H1 (cell line): ENCODE data around the gene FBXO2. TPM values are rescaled to one million over a fixed set of nuclear protein-coding genes. Genes with fewer than 3 reads are reported as not detected.
A peak's percentile ranks its signal among the peaks of the same experiment; 100 is the strongest.

Experiments
- CTCF ChIA-PET: fragments of 300-600 bp; sonication (Branson Sonifier 250); formaldehyde crosslinking; loops from one replicate; lab custom pipeline; 2021; ENCODE audit not compliant: partially characterized antibody; lab: Charles Lee
- POLR2A ChIA-PET: fragments of 300-600 bp; sonication (Branson Sonifier 250); formaldehyde crosslinking; loops from one replicate; lab custom pipeline; 2021; ENCODE audit warnings: inconsistent platforms; ENCODE audit not compliant: partially characterized antibody; lab: Charles Lee
- DNase-seq, 2 experiments: peaks; one replicate each; pipeline versions ENCODE4 v3.0.0 to v3.0.0-alpha.2; 2010 to 2022; ENCODE audit warnings: low spot score in 2 of 2, low read depth in 1 of 2, mixed read lengths in 1 of 2
- FAIRE-seq: peaks from 2 replicates; lab custom pipeline; 2011; peaks lifted over from hg19 to GRCh38; lab: Jason Lieb, UNC
- H2AFZ ChIP-seq: 2 replicates; pipeline ENCODE4 v1.8.1; 2012; ENCODE audit warnings: low read length, inconsistent platforms
- H2AK5ac ChIP-seq: 2 replicates; pipeline ENCODE4 v1.6.1; 2013; ENCODE audit warnings: low read depth, low read length
- H2BK120ac ChIP-seq: replicated peaks from 2 replicates; pipeline ENCODE3; 2013; ENCODE audit warnings: low read depth, low read length, inconsistent platforms
- H2BK12ac ChIP-seq: 2 replicates; pipeline ENCODE4 v1.6.1; 2013; ENCODE audit warnings: low read depth, low read length
- H2BK15ac ChIP-seq: 2 replicates; pipeline ENCODE4 v1.6.1; 2013; ENCODE audit warnings: low read length
- H2BK20ac ChIP-seq: 2 replicates; pipeline ENCODE4 v1.6.1; 2013; ENCODE audit warnings: low read length
- H2BK5ac ChIP-seq: 2 replicates; pipeline ENCODE4 v1.6.1; 2013; ENCODE audit warnings: low read depth, low read length
- H3K14ac ChIP-seq: 2 replicates; pipeline ENCODE4 v1.6.1; 2013; ENCODE audit warnings: inconsistent platforms; ENCODE audit not compliant: insufficient read length
- H3K18ac ChIP-seq: 2 replicates; pipeline ENCODE4 v1.6.1; 2013; ENCODE audit warnings: low read length; ENCODE audit errors: extremely low read depth
- H3K23ac ChIP-seq: 2 replicates; pipeline ENCODE4 v1.6.1; 2013; ENCODE audit warnings: inconsistent platforms; ENCODE audit not compliant: insufficient read length
- H3K23me2 ChIP-seq: 2 replicates; pipeline ENCODE4 v1.6.1; 2013; ENCODE audit warnings: low read depth, low read length
- H3K27ac ChIP-seq: 2 replicates; pipeline ENCODE4 v1.6.1; 2011; ENCODE audit warnings: low read depth, low read length, inconsistent platforms
- H3K27me3 ChIP-seq, 4 experiments: replicated peaks in 1 of 4; 1 replicate in 1 of 4; 2 replicates in 3 of 4; pipeline versions ENCODE4 v1.6.1 to v1.8.1; 2011 to 2013; ENCODE audit warnings: low read length in 3 of 4, mild to moderate bottlenecking in 3 of 4, inconsistent platforms in 2 of 4, mixed read lengths in 2 of 4, moderate library complexity in 1 of 4; ENCODE audit not compliant: control insufficient read depth in 3 of 4, insufficient read depth in 3 of 4; ENCODE audit errors: extremely low read depth in 1 of 4
- H3K36me3 ChIP-seq, 4 experiments: 2 replicates each; pipeline versions ENCODE4 v1.6.1 to v1.8.1; 2011 to 2013; ENCODE audit warnings: mild to moderate bottlenecking in 4 of 4, low read length in 3 of 4, moderate library complexity in 2 of 4, control low read depth in 1 of 4, inconsistent platforms in 1 of 4; ENCODE audit not compliant: insufficient read depth in 4 of 4, control insufficient read depth in 2 of 4
- H3K4ac ChIP-seq: replicated peaks from 2 replicates; pipeline ENCODE3; 2013; ENCODE audit warnings: low read length, low read depth, mixed read lengths, inconsistent platforms; ENCODE audit not compliant: insufficient read length
- H3K4me1 ChIP-seq, 4 experiments: replicated peaks in 1 of 4; 1 replicate in 1 of 4; 2 replicates in 3 of 4; pipeline versions ENCODE4 v1.6.1 to v1.8.1; 2011 to 2013; ENCODE audit warnings: low read length in 3 of 4, inconsistent platforms in 2 of 4, mixed read lengths in 1 of 4; ENCODE audit not compliant: insufficient read depth in 4 of 4, control insufficient read depth in 3 of 4
- H3K4me2 ChIP-seq, 2 experiments: 2 replicates each; pipeline versions ENCODE4 v1.6.1 to v1.8.1; 2011 to 2013; ENCODE audit warnings: low read depth in 2 of 2, low read length in 2 of 2, control low read depth in 1 of 2, inconsistent platforms in 1 of 2, mild to moderate bottlenecking in 1 of 2; ENCODE audit not compliant: insufficient read depth in 1 of 2
- H3K4me3 ChIP-seq, 4 experiments: fragments of 200-600, 300-600 bp in 1 of 4; sonication (generic), shearing (Covaris generic), sonication (Bioruptor Twin) in 1 of 4; 2 replicates each; pipeline versions ENCODE4 v1.5.1 to v1.8.1; 2011 to 2016; ENCODE audit warnings: low read length in 4 of 4, low read depth in 3 of 4, control low read depth in 2 of 4, inconsistent platforms in 2 of 4, mild to moderate bottlenecking in 2 of 4, mixed read lengths in 1 of 4, moderate library complexity in 1 of 4; ENCODE audit not compliant: insufficient read depth in 2 of 4; ENCODE audit errors: extremely low read depth in 1 of 4
- H3K56ac ChIP-seq: replicated peaks from 2 replicates; pipeline ENCODE3; 2013; ENCODE audit warnings: low read depth, mild to moderate bottlenecking, mixed read lengths, low read length, inconsistent platforms; ENCODE audit not compliant: insufficient read length
- H3K79me1 ChIP-seq: 2 replicates; pipeline ENCODE4 v1.6.1; 2013; ENCODE audit warnings: low read depth, low read length, control low read depth
- H3K79me2 ChIP-seq, 2 experiments: 2 replicates each; pipeline versions ENCODE4 v1.6.1 to v1.8.1; 2012 to 2013; ENCODE audit warnings: low read length in 2 of 2, mild to moderate bottlenecking in 2 of 2, inconsistent platforms in 1 of 2; ENCODE audit not compliant: insufficient read depth in 2 of 2, control insufficient read depth in 1 of 2
- H3K9ac ChIP-seq, 4 experiments: replicated peaks in 1 of 4; 1 replicate in 1 of 4; 2 replicates in 3 of 4; pipeline versions ENCODE4 v1.6.1 to v1.8.1; 2011 to 2013; ENCODE audit warnings: low read depth in 3 of 4, low read length in 3 of 4, control low read depth in 2 of 4, mild to moderate bottlenecking in 2 of 4, moderate library complexity in 2 of 4, inconsistent platforms in 1 of 4; ENCODE audit errors: extremely low read depth in 1 of 4
- H3K9me3 ChIP-seq, 2 experiments: 2 replicates each; pipeline versions ENCODE4 v1.6.1 to v1.8.1; 2012 to 2013; ENCODE audit warnings: mild to moderate bottlenecking in 2 of 2, moderate library complexity in 2 of 2, control low read depth in 1 of 2, inconsistent platforms in 1 of 2, low read depth in 1 of 2, low read length in 1 of 2, mixed read lengths in 1 of 2; ENCODE audit not compliant: insufficient read depth in 2 of 2
- H4K20me1 ChIP-seq, 2 experiments: replicated peaks in 1 of 2; 2 replicates each; pipeline versions ENCODE3 to v1.8.1; 2011 to 2013; ENCODE audit warnings: inconsistent platforms in 2 of 2, low read length in 2 of 2, mild to moderate bottlenecking in 1 of 2; ENCODE audit not compliant: insufficient read depth in 2 of 2, control insufficient read depth in 1 of 2
- H4K5ac ChIP-seq: 2 replicates; pipeline ENCODE4 v1.6.1; 2013; ENCODE audit warnings: low read length, low read depth, mixed read lengths, inconsistent platforms; ENCODE audit not compliant: insufficient read length
- H4K8ac ChIP-seq: 2 replicates; pipeline ENCODE4 v1.8.0; 2013; ENCODE audit warnings: mild to moderate bottlenecking, moderate library complexity, low read length, inconsistent platforms; ENCODE audit not compliant: insufficient read depth; ENCODE audit errors: extremely low read depth
- H4K91ac ChIP-seq: replicated peaks from 2 replicates; pipeline ENCODE3; 2013; ENCODE audit warnings: low read length, mixed read lengths, inconsistent platforms; ENCODE audit not compliant: insufficient read length
- BACH1 ChIP-seq: IDR thresholded peaks from 2 replicates; pipeline ENCODE4 v1.6.1; 2012; ENCODE audit warnings: low read length, improper control_type of control experiment
- BCL11A ChIP-seq, 2 experiments: IDR thresholded peaks; one replicate each; pipeline ENCODE4 v1.6.1; 2011; ENCODE audit warnings: low read depth in 2 of 2, low read length in 2 of 2, mild to moderate bottlenecking in 2 of 2
- KDM1A ChIP-seq: fragments of 200-600, 300-600 bp; sonication (generic); IDR thresholded peaks from 2 replicates; pipeline ENCODE4 v1.7.1; 2016; ENCODE audit warnings: mild to moderate bottlenecking, low read length, borderline replicate concordance
- RAD21 ChIP-seq, 2 experiments: IDR thresholded peaks in 1 of 2; conservative IDR thresholded peaks in 1 of 2; 2 replicates each; pipeline ENCODE4 v1.6.1; 2011; ENCODE audit warnings: low read depth in 2 of 2, low read length in 2 of 2, improper control_type of control experiment in 1 of 2, inconsistent platforms in 1 of 2, mild to moderate bottlenecking in 1 of 2, moderate library complexity in 1 of 2
- SAP30 ChIP-seq: fragments of 300-600 bp; sonication (generic); IDR thresholded peaks from 2 replicates; pipeline ENCODE4 v1.7.1; 2012; ENCODE audit warnings: low read length, moderate library complexity, mild to moderate bottlenecking, inconsistent platforms; ENCODE audit not compliant: insufficient read depth, insufficient replicate concordance
- SP1 ChIP-seq: IDR thresholded peaks from 2 replicates; pipeline ENCODE4 v1.6.1; 2011; ENCODE audit warnings: low read depth, low read length
- TAF7 ChIP-seq: optimal IDR thresholded peaks from 2 replicates; pipeline ENCODE3; 2011; ENCODE audit warnings: low read depth, mild to moderate bottlenecking, inconsistent platforms, low read length, moderate library complexity, borderline replicate concordance
- TBP ChIP-seq: IDR thresholded peaks from 2 replicates; pipeline ENCODE4 v1.6.1; 2011; ENCODE audit warnings: low read depth, low read length, improper control_type of control experiment
- WGBS, 2 experiments: shearing (Covaris generic) in 1 of 2; methylation state at CpG; one replicate each; pipeline versions ENCODE4 v1.1.6 to v1.1.7; 2013 to 2015; ENCODE audit warnings: low lambda C conversion rate in 2 of 2, mixed read lengths in 2 of 2, inconsistent platforms in 1 of 2, low coverage in 1 of 2, missing lambda C conversion rate in 1 of 2; ENCODE audit not compliant: insufficient replicate concordance in 2 of 2, insufficient coverage in 1 of 2, insufficient read length in 1 of 2; ENCODE audit errors: extremely low coverage in 1 of 2, missing lambda C conversion rate in 1 of 2; 5-methylcytosine and 5-hydroxymethylcytosine counted together
- polyA plus RNA-seq, 7 experiments: library from polyadenylated mRNA; depleted of rRNA in 3 of 7; stranded (reverse) in 5 of 7; unstranded in 2 of 7; fragments of >200 nt in 5 of 7; fragments of 200-250 nt in 2 of 7; gene quantifications; 1 replicate in 5 of 7; 2 replicates in 1 of 7; 4 replicates in 1 of 7; pipeline versions ENCODE4 v1.2.1 to v1.2.3, GENCODE V29; 2011 to 2013; ENCODE audit warnings: missing spikeins in 2 of 7, mixed read lengths in 2 of 7
- total RNA-seq: library from RNA; stranded (reverse); fragmentation: NEBNext Ultra II Directional; extraction: Animal tissue kit (Norgen Biotek cat#: 25700); gene quantifications from 2 replicates; pipeline ENCODE4 v1.2.1, GENCODE V29; 2021
- TF ChIP-seq, protein P1 (sequence below): IDR thresholded peaks from 2 replicates; pipeline ENCODE4 v1.6.1; 2012; ENCODE audit warnings: inconsistent platforms

The FBXO2 gene
- total and polyA plus RNA-seq, 2 of the 8 experiments (the other 6 are each of a cell fraction or from before 2014, with no cell fraction given): 51.3 to 57.9 TPM

- H2BK12ac ChIP-seq: no peak overlapping the region
- no peak overlapping the region for H3K4me2 ChIP-seq
- FAIRE-seq (peak; percentile 52), DNase-seq (peak in 1 of 2 experiments; percentile 95)
- H3K79me1 ChIP-seq: no peaks in the 10 kb centered on the region
- ChIA-PET POLR2A (interaction anchor here (0.5 to 1.2 kb wide), 4 partner anchors 9 to 614 kb away, joined by 3 to 4 read pairs (median 3); no protein-coding TSS in a partner anchor), CTCF (interaction anchor here (0.6 to 6.3 kb wide), 56 partner anchors 8 to 404 kb away, joined by 3 to 66 read pairs (median 4); partner anchors contain the start of genes AGTRAP, DISP3 and FBXO6)
- no peak overlapping the region for H3K56ac ChIP-seq
- H3K23me2 ChIP-seq: no peaks in the 10 kb centered on the region; the same call in 1 of the 2 replicates
- no peak overlapping the region for H2AK5ac ChIP-seq
- no peak overlapping the region for H4K91ac ChIP-seq
- H2BK120ac ChIP-seq: no peak overlapping the region
- H2AFZ ChIP-seq: no peak overlapping the region
- no peak overlapping the region for H4K8ac ChIP-seq
- no peak overlapping the region for H3K9ac ChIP-seq
- H3K27me3 ChIP-seq: no peaks in the 10 kb centered on the region
- no peak overlapping the region for H2BK15ac ChIP-seq
- H3K14ac ChIP-seq: no peak overlapping the region
- H3K4ac ChIP-seq: no peak overlapping the region
- H2BK20ac ChIP-seq: no peak overlapping the region
- no peaks in the 10 kb centered on the region; a peak in 1 of 8 replicates for H3K36me3 ChIP-seq
- no peaks in the 10 kb centered on the region for H3K9me3 ChIP-seq
- H4K5ac ChIP-seq: no peak overlapping the region
- no peak overlapping the region for H3K18ac ChIP-seq
- peaks cover under 1 to 16% (median 14%) of the 10 kb centered on the region in 4 experiments for H3K4me1 ChIP-seq
- no peak overlapping the region for H3K4me3 ChIP-seq
- H3K79me2 ChIP-seq: no peaks in the 10 kb centered on the region
- WGBS, 2 experiments: 54% methylated on average over 8 of the region's 8 CpGs; no CpG with 5 or more reads in 1 of the 2 experiments
- no peak overlapping the region for H3K23ac ChIP-seq
- no peak overlapping the region for H3K27ac ChIP-seq
- no peak overlapping the region for H2BK5ac ChIP-seq
- H4K20me1 ChIP-seq: peaks cover 1 to 4% of the 10 kb centered on the region in 2 experiments
- TF ChIP-seq SP1 (no peak), SAP30 (no peak), RAD21 (IDR thresholded peaks at IDR 0.05 in 1 of 2, conservative IDR thresholded peaks at IDR 0.05 in 1 of 2; ENCODE audit: low read depth in 2 of 2, low read length in 2 of 2) (peak; percentile 83 to 85), KDM1A (no peak), BACH1 (no peak), TAF7 (no peak), TBP (no peak), BCL11A (IDR thresholded peaks at IDR 0.05; ENCODE audit: low read depth in 2 of 2, low read length in 2 of 2) (no peak)
- TF ChIP-seq, protein P1, sequence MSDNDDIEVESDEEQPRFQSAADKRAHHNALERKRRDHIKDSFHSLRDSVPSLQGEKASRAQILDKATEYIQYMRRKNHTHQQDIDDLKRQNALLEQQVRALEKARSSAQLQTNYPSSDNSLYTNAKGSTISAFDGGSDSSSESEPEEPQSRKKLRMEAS: peak; percentile 33; the same call in 1 of the 2 replicates
These were observed 8.5 kb downstream of the FBXO2 start for GRCh38 chr1:11645670-11646265.
